GM23248 (cell line): ENCODE data around the gene RBPMS2.

Source experiments
- EZH2 ChIP-seq: fragments of 200-600 bp; sonication (generic); IDR thresholded peaks from 2 replicates; pipeline ENCODE4 v1.6.1; 2018; ENCODE audit warnings: antibody characterized with exemption, mild to moderate bottlenecking; ENCODE audit not compliant: insufficient read depth, poor library complexity, severe bottlenecking
- EZH2phosphoT487 ChIP-seq: fragments of 200-600 bp; sonication (generic); IDR thresholded peaks from 2 replicates; pipeline ENCODE4 v1.6.1; 2018; ENCODE audit warnings: antibody characterized with exemption, moderate library complexity, mild to moderate bottlenecking, low read depth; ENCODE audit not compliant: insufficient read depth

DNA sequence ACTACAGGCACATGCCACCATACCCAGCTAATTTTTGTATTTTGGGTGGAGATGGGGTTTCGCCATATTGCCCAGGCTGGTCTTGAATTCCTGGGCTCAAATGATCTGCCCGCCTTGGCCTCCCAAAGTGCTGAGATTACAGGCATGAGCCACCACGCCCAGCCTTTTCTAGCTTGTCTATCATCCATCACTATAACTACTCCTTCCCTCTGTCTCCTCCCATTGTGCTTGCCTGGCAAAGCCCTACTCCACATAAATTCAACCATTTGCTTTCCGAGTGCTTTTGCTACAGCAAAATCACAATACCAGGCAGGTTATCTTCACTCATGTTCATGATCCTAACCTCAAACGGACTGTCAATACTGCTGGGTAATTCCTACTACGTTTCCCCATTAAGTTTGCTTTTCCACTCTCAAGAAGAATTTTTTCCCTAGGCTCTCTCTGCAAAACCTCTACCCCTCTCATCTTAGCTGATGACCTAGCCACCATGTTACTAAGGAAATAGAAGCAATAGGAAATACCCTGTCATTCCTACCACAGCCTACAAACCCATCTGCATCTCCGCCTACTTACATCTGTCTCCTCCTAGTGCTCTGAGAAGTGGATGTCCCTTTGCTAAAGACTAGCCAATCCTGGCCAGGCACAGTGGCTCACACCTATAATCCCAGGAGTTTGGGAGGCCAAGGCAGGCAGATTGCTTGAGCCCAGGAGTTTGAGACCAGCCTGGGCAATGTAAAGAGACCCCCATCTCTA is 64.5 kb downstream of the RBPMS2 start:
- TF ChIP-seq EZH2 (no peak), EZH2phosphoT487 (no peak)
